Subcutaneous abdominal adipose tissue (tissue), 5 donors: Measurements from ENCODE around the gene CAPN12.
"Not testable (repeated sequence)": the region's sequence is repeated elsewhere in the genome, so short reads cannot be mapped to it uniquely, and the experiment has no call there.

ENCODE experiments used
- H3K27ac ChIP-seq: one replicate; pipeline ENCODE4 v1.7.0; 2013; ENCODE audit warnings: low read depth, mild to moderate bottlenecking, inconsistent platforms, low read length, moderate library complexity
- H3K27me3 ChIP-seq, 5 donors: one replicate each; pipeline ENCODE4 v1.7.0; 2013; ENCODE audit warnings: low read length in 5 of 5, inconsistent platforms in 1 of 5; ENCODE audit not compliant: control insufficient read depth in 5 of 5, insufficient read depth in 4 of 5
- H3K36me3 ChIP-seq, 5 donors: one replicate each; pipeline ENCODE4 v1.7.0; 2013; ENCODE audit warnings: low read length in 5 of 5; ENCODE audit not compliant: control insufficient read depth in 5 of 5, insufficient read depth in 5 of 5
- H3K4me1 ChIP-seq, 5 donors: one replicate each; pipeline ENCODE4 v1.7.0; 2013; ENCODE audit warnings: low read length in 5 of 5, mild to moderate bottlenecking in 3 of 5, moderate library complexity in 1 of 5; ENCODE audit not compliant: control insufficient read depth in 5 of 5, insufficient read depth in 5 of 5
- H3K4me3 ChIP-seq, 5 donors: one replicate each; pipeline ENCODE4 v1.7.0; 2013; ENCODE audit warnings: low read length in 5 of 5, low read depth in 1 of 5
- H3K9ac ChIP-seq, 5 donors: one replicate each; pipeline ENCODE4 v1.7.0; 2013; ENCODE audit warnings: low read length in 5 of 5, mild to moderate bottlenecking in 4 of 5, moderate library complexity in 3 of 5
- H3K9me3 ChIP-seq, 5 donors: one replicate each; pipeline ENCODE4 v1.7.0; 2013; ENCODE audit warnings: low read length in 5 of 5; ENCODE audit not compliant: control insufficient read depth in 5 of 5
- donor health status: healthy.
- donor health status: healthy.
- donor health status: healthy.
- donor health status: healthy.
- donor health status: healthy.

The CAPN12 gene

GRCh38 chr19:38753783-38754182 is 9.5 kb upstream of the CAPN12 start:
- H3K27me3 ChIP-seq, H3K4me3 ChIP-seq, H3K27ac ChIP-seq, H3K9me3 ChIP-seq, H3K4me1 ChIP-seq, H3K9ac ChIP-seq, H3K36me3 ChIP-seq: not testable (repeated sequence)

GRCh38 chr19:38745316-38745715 is 1.0 kb upstream of the CAPN12 start:
- H3K9ac ChIP-seq: no peak overlapping the region
- H3K36me3 ChIP-seq: no peaks in the 10 kb centered on the region
- no peak overlapping the region for H3K27ac ChIP-seq
- H3K4me1 ChIP-seq: no peaks in the 10 kb centered on the region
- no peaks in the 10 kb centered on the region for H3K9me3 ChIP-seq
- no peak overlapping the region for H3K4me3 ChIP-seq
- H3K27me3 ChIP-seq: no peaks in the 10 kb centered on the region

- no peak overlapping the region for H3K27ac ChIP-seq
- H3K36me3 ChIP-seq: no peaks in the 10 kb centered on the region
- no peak overlapping the region for H3K4me3 ChIP-seq
- H3K9ac ChIP-seq: no peak overlapping the region
- no peaks in the 10 kb centered on the region for H3K27me3 ChIP-seq
- H3K4me1 ChIP-seq: no peaks in the 10 kb centered on the region
- H3K9me3 ChIP-seq: no peaks in the 10 kb centered on the region
Measured at GRCh38 chr19:38744874-38745273, 600 bp upstream of the CAPN12 start.

GRCh38 chr19:38743394-38744297 is 628 bp downstream of the CAPN12 start:
- no peaks in the 10 kb centered on the region for H3K9me3 ChIP-seq
- no peak overlapping the region for H3K27ac ChIP-seq
- H3K4me3 ChIP-seq: no peak overlapping the region
- H3K4me1 ChIP-seq: no peaks in the 10 kb centered on the region
- no peak overlapping the region for H3K9ac ChIP-seq
- H3K36me3 ChIP-seq: no peaks in the 10 kb centered on the region
- no peaks in the 10 kb centered on the region for H3K27me3 ChIP-seq

- no peaks in the 10 kb centered on the region for H3K36me3 ChIP-seq
- H3K9me3 ChIP-seq: no peaks in the 10 kb centered on the region
- H3K4me1 ChIP-seq: no peaks in the 10 kb centered on the region
- no peak overlapping the region for H3K4me3 ChIP-seq
- no peaks in the 10 kb centered on the region for H3K27me3 ChIP-seq
- H3K9ac ChIP-seq: no peak overlapping the region
- H3K27ac ChIP-seq: no peak overlapping the region
Measured at GRCh38 chr19:38742906-38743305, 1.4 kb downstream of the CAPN12 start.

DNA sequence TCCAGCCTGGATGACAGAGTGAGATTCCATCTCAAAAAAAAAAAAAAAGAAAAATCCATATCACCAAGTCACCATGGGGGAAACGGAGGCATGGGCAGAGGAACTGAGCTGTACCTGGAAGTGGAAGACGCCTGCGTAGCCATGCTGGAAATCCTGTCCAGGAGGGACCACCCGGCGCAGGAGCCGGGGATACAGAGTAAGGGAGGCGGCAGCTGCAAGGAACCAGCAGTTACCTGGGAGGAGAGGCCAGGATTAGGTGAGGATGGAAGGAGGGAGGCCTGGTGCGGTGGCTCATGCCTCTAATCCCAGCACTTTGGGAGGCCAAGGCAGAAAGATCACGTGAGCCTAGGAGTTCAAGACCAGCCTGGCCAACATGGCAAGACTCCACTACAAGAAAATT is 2.0 kb downstream of the CAPN12 start:
- Histone ChIP-seq H3K4me1 (no peaks in the 10 kb centered on the region), H3K4me3 (no peak overlapping the region), H3K9ac (no peak overlapping the region), H3K27ac (no peak overlapping the region), H3K36me3 (no peaks in the 10 kb centered on the region), H3K9me3 (no peaks in the 10 kb centered on the region), H3K27me3 (no peaks in the 10 kb centered on the region)

DNA sequence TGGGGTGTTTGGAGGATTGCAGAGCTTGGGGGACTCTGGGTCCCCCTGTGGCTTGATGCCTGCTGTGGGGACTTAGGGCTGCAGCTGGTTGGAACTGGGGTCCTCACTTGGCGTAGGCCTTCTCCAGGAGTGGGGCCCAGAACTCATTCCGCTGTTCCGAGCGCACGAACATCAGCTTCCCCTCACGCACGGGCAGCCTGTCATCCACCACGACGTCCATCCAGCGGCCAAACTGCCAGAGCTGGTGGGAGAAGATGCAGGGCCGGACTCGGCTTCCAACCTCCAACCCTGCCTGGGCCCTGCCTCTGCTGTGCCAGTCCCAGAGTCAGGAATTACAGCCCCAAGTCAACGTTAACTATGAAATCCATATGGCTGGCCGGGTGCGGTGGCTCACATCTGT is 2.6 kb downstream of the CAPN12 start:
- H3K9me3 ChIP-seq: no peaks in the 10 kb centered on the region
- H3K27ac ChIP-seq: no peak overlapping the region
- peaks cover 0 to under 1% (median 0%) of the 10 kb centered on the region in 5 donors for H3K4me1 ChIP-seq
- no peak overlapping the region for H3K4me3 ChIP-seq
- H3K9ac ChIP-seq: no peak overlapping the region
- H3K36me3 ChIP-seq: no peaks in the 10 kb centered on the region
- H3K27me3 ChIP-seq: no peaks in the 10 kb centered on the region

DNA sequence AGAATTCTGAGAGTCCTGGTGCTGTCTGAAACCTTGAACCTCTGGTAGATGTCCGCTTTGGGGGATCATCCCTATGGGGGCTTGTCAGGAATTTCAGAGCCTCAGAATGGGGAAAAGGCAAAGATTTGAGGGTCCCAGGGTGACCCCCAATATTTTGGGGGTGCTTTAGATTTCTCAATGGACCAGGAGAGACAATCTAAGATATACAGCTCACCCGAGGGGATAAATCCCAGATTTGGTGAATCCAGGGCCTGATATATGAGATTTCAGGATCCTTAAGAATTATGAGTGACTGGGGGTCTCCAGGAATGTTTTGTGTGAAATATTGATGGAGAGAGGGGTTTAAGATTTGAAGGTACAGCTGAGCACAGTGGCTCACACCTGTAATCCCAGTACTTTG is 3.3 kb downstream of the CAPN12 start:
- Histone ChIP-seq H3K4me1 (peaks cover 0 to 7% (median 0%) of the 10 kb centered on the region in 5 donors), H3K9ac (no peak overlapping the region), H3K4me3 (no peak overlapping the region), H3K27me3 (no peaks in the 10 kb centered on the region), H3K36me3 (no peaks in the 10 kb centered on the region), H3K9me3 (no peaks in the 10 kb centered on the region), H3K27ac (no peak overlapping the region)

- Histone ChIP-seq H3K36me3 (no peaks in the 10 kb centered on the region), H3K9me3 (no peaks in the 10 kb centered on the region), H3K27me3 (no peaks in the 10 kb centered on the region), H3K4me3 (no peak overlapping the region), H3K9ac (no peak overlapping the region), H3K27ac (no peak overlapping the region), H3K4me1 (peaks cover 0 to 9% (median 0%) of the 10 kb centered on the region in 5 donors)
Measured at GRCh38 chr19:38740257-38740592, 4.0 kb downstream of the CAPN12 start.

- no peak overlapping the region for H3K27ac ChIP-seq
- H3K4me1 ChIP-seq: peaks cover 0 to 15% (median 0%) of the 10 kb centered on the region in 5 donors
- H3K27me3 ChIP-seq: no peaks in the 10 kb centered on the region
- H3K4me3 ChIP-seq: no peak overlapping the region
- no peaks in the 10 kb centered on the region for H3K36me3 ChIP-seq
- no peak overlapping the region for H3K9ac ChIP-seq
- no peaks in the 10 kb centered on the region for H3K9me3 ChIP-seq
Measured at GRCh38 chr19:38739440-38740256, 4.6 kb downstream of the CAPN12 start.
